ENCODE results near the gene FTCD.

Gene FTCD

DNA sequence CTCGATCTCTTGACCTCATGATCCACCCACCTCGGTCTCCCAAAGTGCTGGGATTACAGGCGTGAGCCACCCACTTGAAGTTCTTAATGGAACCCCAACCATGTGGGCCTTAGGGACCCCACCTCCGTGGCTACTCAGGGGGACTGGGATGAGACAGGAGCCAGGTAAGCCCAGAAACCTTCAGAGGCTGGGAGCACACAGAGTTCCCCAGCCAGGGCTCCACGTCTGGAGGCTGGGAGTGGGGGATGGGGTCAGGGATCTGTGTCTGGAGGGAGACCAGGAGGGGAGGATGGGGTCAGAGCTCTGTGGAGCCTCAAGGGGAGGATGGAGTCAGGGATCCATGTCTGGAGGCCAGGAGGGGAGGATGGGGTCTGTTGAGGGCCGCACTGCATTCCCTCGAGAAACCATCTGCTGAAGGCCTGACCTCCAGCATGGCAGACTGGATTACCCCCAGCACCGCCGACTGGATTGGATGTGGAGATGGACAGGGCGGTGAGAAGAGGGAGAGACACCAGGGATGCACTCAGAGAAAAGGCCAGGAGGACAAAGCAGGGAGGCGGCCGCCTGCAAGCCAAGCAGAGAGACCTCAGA lies 2.1 kb upstream of the FTCD start:
- Mint-ChIP-seq H3K4me1 (no peaks in the 10 kb centered on the region), H3K36me3 (peaks cover 3 to 4% of the 10 kb centered on the region in 2 donors), H3K9me3 (no peaks in the 10 kb centered on the region), H3K27ac (no peak overlapping the region), H3K4me3 (no peak overlapping the region), H3K27me3 (no peaks in the 10 kb centered on the region)
- DNase-seq: no peak
- no peak for ATAC-seq (replicated peaks)

DNA sequence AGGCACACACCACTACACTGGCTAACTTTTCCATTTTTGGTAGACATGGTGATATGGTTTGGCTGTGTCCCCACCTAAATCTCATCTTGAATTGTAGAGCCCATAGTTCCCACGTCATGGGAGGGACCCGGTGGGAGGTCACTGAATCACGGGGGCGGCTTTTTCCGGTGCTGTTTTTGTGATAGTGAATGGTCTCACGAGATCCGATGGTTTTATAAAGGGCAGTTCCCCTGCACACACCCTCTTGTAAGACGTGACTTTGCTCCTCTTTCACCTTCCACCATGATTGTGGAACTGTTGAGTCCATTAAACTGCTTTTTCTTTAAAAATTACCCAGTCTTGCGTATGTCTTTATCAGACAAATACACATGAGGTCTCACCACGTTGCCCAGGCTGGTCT lies 1.3 kb upstream of the FTCD start:
- ATAC-seq (replicated peaks) (no peak), DNase-seq (no peak)
- no peak overlapping the region for H3K27ac Mint-ChIP-seq
- no peaks in the 10 kb centered on the region for H3K27me3 Mint-ChIP-seq
- H3K9me3 Mint-ChIP-seq: no peaks in the 10 kb centered on the region
- no peaks in the 10 kb centered on the region for H3K4me1 Mint-ChIP-seq
- H3K36me3 Mint-ChIP-seq: peaks cover 2 to 3% of the 10 kb centered on the region in 2 donors
- no peak overlapping the region for H3K4me3 Mint-ChIP-seq

DNA sequence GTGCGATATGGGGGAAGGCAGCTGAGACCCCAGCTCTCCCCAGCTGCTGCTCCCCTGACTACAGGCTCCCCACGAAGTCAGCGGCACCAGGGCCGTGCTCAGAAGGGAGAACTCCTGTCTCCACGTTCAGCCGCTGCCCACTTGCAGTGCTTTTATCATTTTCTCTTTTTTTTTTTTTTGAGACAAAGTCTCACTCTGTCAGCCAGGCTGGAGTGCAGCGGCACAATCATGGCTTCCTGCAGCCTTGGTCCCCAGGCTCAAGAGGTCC lies 933 bp upstream of the FTCD start:
- no peaks in the 10 kb centered on the region for H3K4me1 Mint-ChIP-seq
- no peaks in the 10 kb centered on the region for H3K9me3 Mint-ChIP-seq
- H3K27ac Mint-ChIP-seq: no peak overlapping the region
- H3K36me3 Mint-ChIP-seq: peaks cover 2 to 3% of the 10 kb centered on the region in 2 donors
- no peak overlapping the region for H3K4me3 Mint-ChIP-seq
- DNase-seq: no peak
- no peak for ATAC-seq (replicated peaks)
- no peaks in the 10 kb centered on the region for H3K27me3 Mint-ChIP-seq

DNA sequence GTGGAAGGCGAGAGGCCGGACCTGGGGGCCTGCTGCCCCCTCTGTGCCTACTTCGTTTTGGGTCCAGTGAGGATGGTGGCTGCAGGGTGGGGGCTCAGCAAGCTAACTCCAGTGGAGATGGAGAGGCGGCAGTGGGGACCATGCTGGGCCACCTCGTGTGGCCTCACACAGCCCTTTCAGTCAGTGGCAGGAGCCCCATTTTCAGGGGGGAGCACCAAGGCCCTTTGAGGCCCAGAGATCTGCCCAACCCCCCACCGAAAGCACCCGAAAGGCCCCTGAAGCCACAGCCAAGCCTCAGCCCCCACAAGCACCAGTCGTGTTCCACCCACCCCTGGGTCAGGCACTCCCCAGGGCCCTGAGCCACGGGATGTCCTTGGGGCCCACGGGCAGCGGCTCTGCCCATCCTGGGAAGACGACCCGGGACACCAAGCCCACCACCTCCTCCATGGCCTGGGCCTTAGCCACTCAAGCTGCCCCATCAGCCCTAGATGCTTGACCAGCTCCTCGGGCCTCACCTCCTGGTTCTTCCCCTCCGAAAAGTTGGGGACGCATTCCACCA lies 345 bp downstream of the FTCD start:
- no peak overlapping the region for H3K27ac Mint-ChIP-seq
- no peaks in the 10 kb centered on the region for H3K4me1 Mint-ChIP-seq
- no peaks in the 10 kb centered on the region for H3K9me3 Mint-ChIP-seq
- no peak overlapping the region for H3K4me3 Mint-ChIP-seq
- ATAC-seq (replicated peaks) (no peak), DNase-seq (no peak)
- no peaks in the 10 kb centered on the region for H3K27me3 Mint-ChIP-seq
- H3K36me3 Mint-ChIP-seq: peaks cover 2 to 3% of the 10 kb centered on the region in 2 donors

DNA sequence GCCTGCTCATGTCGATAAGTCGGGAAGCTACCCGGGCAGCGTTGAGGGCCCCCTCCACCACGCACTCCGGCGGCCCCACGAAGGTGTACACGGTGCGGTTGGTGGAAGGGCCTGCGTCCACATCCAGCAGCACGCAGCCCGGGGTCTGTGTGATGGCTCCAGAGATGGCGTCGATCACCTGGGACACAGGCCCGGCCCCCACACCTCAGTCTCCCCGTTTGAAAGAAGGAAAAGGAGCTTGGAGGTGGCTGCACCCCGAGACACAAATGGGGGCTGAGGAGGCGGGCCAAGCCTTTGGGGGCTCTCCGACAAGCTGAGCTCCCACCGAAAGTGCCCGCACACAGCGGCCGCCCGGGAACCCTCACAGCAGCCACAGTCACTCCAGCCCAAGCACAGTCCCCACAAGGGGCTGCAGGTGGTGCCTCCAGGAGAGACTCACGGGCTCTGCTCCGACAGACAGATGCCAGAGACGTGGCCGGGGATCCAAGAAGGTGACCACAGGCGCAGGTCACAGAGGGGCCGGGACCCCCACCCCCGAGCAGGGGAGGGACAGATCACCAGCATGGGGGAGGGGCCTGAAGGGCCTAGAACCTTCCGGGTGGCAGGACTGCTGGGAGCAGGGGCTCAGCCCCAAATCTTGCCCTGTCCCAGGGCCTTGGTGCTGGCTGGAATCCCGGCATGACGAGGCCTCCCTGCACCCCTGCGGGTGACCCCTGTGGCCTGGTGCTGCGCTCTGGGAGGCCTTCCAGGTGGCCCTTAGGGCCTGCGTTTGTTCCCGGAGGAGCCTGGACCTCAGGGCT lies 1.0 kb downstream of the FTCD start:
- DNase-seq: no peak
- no peaks in the 10 kb centered on the region for H3K27me3 Mint-ChIP-seq

DNA sequence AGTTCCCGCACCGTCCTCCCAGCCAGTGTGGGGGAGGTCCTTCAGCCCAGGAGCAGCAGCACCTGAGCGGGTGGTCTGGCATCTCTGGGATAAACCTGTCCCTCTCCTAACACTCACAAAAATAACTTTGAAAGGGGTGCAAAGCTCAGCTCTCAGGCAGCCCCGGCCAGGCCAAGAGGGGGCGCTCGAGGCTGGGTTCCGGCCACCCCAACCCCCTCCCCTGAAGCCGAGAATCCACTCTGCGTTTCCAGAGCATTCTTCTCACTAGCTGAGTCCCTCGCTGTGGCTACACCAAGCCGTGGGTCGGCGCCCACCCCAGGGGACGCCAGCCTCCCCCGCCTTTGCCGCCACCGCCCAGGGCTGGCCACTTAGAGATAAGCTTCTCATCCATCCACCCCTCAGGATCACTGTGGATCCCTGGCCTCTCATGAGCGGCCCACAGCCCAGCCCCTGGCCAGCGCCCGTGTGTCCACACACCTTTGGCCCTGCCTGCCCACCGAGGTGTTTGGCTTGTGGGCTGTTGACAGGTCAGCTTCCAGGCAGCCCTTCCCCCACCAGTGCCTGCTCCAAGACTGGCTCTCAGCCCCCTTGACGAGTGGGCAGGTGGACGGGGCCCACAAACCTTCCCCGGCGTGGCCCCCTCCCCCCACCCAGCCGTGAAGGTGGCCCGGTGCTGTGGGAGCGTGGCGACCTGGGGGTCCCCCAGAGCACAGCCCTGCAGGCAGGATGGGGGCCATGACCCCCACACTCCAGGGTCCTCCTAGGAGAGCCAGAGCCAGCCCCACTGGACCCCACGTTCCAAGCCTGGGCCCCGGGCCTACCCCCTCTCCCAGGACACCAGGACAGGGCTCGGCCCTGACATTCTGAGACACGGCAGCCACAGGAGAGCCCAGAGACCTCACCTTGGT lies 1.9 kb downstream of the FTCD start:
- H3K4me1 Mint-ChIP-seq: no peaks in the 10 kb centered on the region
- H3K36me3 Mint-ChIP-seq: peaks cover 2 to 3% of the 10 kb centered on the region in 2 donors
- H3K27me3 Mint-ChIP-seq: no peaks in the 10 kb centered on the region
- DNase-seq: no peak
- H3K4me3 Mint-ChIP-seq: no peak overlapping the region
- peak; percentile 62 to 67 for ATAC-seq (replicated peaks)
- no peaks in the 10 kb centered on the region for H3K9me3 Mint-ChIP-seq
- H3K27ac Mint-ChIP-seq: no peak overlapping the region

More for the DNA sequence above, 1.0 kb downstream of the FTCD start:
- peaks cover 2 to 3% of the 10 kb centered on the region in 2 donors for H3K36me3 Mint-ChIP-seq
- ATAC-seq (replicated peaks): no peak
- H3K4me3 Mint-ChIP-seq: no peak overlapping the region
- no peaks in the 10 kb centered on the region for H3K9me3 Mint-ChIP-seq
- H3K4me1 Mint-ChIP-seq: no peaks in the 10 kb centered on the region
- H3K27ac Mint-ChIP-seq: no peak overlapping the region

DNA sequence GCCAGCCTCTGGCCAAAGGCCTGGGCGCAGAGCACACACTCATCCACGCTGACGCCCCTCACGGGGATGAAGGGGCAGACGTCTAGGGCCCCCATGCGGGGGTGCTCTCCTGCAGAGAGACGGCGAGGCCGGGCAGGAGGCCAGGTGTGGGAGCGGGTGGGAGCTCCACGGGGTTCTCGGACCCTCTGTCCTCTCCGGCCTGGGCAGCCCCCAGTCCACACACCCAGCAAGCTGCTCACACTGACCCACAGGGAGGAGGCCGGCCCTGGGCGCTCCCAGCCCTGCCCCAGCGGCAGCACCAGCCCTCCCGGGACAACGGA lies 2.5 kb downstream of the FTCD start:
- H3K36me3 Mint-ChIP-seq: peaks cover 2 to 3% of the 10 kb centered on the region in 2 donors
- no peak for DNase-seq
- no peaks in the 10 kb centered on the region for H3K27me3 Mint-ChIP-seq
- no peaks in the 10 kb centered on the region for H3K9me3 Mint-ChIP-seq
- H3K27ac Mint-ChIP-seq: no peak overlapping the region
- ATAC-seq (replicated peaks): peak in 1 of 2 donors; percentile 22
- H3K4me1 Mint-ChIP-seq: no peaks in the 10 kb centered on the region
- H3K4me3 Mint-ChIP-seq: no peak overlapping the region

DNA sequence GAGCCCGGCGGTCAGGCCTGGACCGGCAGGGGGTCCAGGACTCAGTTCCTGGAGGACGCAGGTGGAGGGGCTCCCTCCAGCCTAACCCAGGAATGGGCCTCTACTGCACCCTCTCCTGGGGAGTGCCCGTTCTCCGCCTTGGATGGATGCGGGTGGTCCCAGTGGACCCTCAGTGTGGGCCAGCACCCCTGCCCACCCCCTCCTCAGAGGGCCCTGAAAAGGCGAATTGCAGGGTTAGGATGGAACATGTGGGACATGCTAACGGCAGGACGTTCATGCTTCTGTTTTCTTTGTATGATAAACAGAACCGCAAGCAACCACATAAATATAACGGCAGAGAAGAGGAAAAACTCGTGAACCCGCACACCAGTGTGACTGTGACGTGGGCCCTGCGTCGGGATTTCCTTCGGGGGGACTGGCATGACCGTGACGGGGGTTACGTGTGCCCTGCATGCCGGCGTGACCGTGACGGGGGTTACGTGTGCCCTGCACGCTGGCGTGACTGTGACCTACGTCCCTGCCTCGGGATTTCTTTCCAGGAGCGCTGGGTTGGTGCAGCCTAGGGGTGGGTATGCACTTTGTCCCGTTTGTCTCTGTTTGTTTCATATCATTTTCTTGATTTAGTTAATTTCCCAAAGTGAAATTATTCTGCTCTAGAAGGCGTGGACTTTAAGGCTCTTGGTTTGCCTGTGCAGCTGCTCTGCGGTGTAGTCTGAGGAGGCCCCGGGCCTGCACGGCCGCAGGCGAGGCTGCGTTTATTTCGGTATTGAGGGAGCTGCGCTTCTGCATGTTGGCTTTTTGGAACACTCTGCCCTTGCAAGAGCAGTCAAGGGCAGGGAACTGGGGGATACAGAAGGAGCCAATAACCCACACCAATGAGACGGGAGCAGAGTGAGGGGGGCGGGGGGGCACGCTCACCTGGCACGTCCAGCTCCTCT lies 3.1 kb downstream of the FTCD start:
- H3K9me3 Mint-ChIP-seq: no peaks in the 10 kb centered on the region
- no peaks in the 10 kb centered on the region for H3K27me3 Mint-ChIP-seq
- ATAC-seq (replicated peaks) (no peak), DNase-seq (no peak)
- H3K27ac Mint-ChIP-seq: no peak overlapping the region
- H3K4me1 Mint-ChIP-seq: no peaks in the 10 kb centered on the region
- no peak overlapping the region for H3K4me3 Mint-ChIP-seq
- no peaks in the 10 kb centered on the region for H3K36me3 Mint-ChIP-seq

DNA sequence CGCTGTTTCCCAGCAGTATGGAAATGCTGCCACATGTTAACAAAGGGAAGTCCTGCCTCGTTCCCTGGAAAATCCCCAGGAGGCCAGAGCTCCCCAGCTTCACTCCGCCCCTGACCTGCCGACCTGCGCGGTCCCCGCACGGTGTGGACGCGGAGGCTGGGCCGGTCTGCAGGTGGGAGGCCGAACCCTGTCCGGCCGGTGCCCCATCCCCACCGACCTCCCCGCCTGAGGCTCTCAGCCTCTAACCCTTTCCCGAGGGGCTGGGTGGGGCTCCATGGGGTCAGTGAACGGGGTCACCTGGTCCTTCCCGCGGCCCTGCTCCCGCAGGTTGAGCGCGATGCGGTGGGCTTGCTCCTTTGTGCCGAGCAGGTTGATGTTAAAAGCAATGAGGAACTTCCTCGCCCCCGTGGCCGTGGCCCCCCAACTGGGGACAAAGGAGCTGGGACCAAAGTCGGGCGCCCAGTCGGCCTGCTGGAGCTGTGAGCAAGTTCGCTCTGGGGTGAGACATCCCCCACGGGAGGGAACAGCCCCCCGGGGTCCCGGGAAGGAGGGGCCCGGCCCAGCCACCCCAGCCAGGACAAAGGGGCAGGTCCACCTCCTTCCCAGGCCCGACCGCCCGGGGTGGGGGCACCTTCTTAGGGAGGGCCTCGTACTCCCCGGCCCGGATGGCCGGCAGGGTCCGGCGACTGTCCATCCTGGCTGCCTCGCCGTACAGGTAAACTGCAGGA lies 4.0 kb downstream of the FTCD start:
- Mint-ChIP-seq H3K27ac (no peak overlapping the region), H3K4me1 (no peaks in the 10 kb centered on the region), H3K36me3 (no peaks in the 10 kb centered on the region), H3K27me3 (peaks cover 0 to 4% of the 10 kb centered on the region in 2 donors), H3K9me3 (no peaks in the 10 kb centered on the region), H3K4me3 (no peak overlapping the region)
- ATAC-seq (replicated peaks): no peak
- DNase-seq: no peak

DNA sequence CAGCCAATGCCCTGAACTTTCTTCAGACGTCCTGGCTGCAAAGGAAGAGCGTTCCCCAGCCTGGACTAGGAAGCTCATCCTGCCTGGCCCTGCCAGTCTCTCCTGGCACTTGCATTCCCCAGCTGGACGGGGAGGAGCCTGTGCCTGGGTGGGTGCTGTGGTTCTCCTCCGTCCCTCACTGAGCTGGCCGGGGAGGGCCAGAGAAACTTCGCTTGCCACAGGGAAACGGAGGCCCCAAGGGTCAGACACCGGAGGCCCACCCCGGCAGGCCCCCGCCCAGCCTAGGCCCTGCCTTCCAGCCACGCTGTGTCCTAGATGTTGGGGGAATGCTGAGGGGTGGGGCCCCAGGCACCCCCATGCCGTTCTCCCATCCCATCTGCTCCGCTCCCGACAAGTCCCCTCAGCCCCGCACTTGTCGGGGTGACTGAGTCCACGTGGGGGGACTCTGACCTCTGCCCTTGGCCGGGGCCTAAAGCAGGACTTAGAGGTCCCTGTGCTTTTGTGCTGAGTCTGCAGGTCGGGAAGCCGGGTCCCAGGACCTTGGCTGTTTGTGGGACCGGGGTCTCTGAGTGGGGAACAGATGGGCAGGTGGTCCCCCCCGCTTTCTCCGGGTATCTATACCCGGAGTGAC lies 4.8 kb downstream of the FTCD start:
- ATAC-seq (replicated peaks) (no peak), DNase-seq (no peak)
- no peaks in the 10 kb centered on the region for H3K9me3 Mint-ChIP-seq
- no peaks in the 10 kb centered on the region for H3K4me1 Mint-ChIP-seq
- peaks cover 0 to 5% of the 10 kb centered on the region in 2 donors for H3K27me3 Mint-ChIP-seq
- H3K36me3 Mint-ChIP-seq: no peaks in the 10 kb centered on the region
- no peak overlapping the region for H3K4me3 Mint-ChIP-seq
- no peak overlapping the region for H3K27ac Mint-ChIP-seq

DNA sequence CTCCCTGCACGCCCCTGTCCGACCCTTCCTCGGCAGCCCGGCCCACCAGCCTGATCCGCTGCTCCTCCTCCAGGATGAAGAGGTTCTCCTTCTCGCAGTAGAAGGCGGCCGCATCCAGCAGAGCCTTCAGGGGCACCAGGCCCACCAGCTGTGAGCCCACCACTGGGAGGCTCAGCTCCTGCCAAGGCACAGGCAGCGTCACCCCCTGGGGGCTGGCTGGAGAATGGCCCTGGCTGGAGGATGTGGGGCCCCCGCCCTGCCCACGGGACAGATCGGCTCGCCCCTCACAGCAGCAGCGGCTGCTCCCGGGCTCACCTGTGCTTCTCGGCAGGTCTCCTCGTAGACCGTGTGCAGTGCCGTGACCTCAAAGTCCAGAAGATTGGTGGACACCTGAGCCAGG lies 5.3 kb downstream of the FTCD start:
- Mint-ChIP-seq H3K36me3 (no peaks in the 10 kb centered on the region), H3K9me3 (no peaks in the 10 kb centered on the region), H3K27ac (no peak overlapping the region), H3K4me1 (no peaks in the 10 kb centered on the region), H3K4me3 (no peak overlapping the region), H3K27me3 (peaks cover 0 to 5% of the 10 kb centered on the region in 2 donors)
- DNase-seq (no peak), ATAC-seq (replicated peaks) (no peak)

DNA sequence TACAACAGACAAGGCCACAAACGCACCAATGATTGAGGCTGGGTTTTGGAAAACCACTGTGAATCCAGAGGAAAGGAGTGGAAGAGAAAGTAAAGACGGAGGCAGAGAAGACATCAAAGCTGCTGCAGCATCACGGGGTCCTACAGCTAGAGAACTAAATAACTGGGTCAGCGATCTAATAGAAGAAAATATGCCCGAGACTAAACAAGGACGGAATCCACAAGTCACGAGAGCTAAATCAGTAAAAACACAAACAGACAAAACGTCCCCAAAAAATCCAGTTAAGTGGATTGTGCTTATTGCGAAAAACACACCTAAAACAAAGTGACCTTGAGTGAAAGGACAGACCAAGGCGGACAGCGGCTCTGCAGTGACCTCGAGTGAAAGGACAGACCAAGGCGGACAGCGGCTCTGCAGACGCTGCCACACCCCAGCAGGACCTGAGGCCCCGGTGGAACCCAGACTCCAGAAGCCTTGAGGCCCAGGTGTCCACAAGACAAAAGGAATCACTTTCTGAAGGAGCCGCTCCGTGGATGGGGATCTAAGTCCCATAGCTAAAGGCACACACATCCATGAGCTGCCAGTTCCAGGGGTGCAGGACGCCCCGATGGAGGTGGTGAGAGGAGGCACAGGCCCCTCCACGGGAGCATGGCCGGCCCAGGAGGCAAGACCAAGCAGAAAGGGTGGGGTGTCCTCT lies 6.0 kb downstream of the FTCD start:
- peaks cover 3 to 5% of the 10 kb centered on the region in 2 donors for H3K27me3 Mint-ChIP-seq
- H3K36me3 Mint-ChIP-seq: no peaks in the 10 kb centered on the region
- H3K27ac Mint-ChIP-seq: no peak overlapping the region
- H3K9me3 Mint-ChIP-seq: no peaks in the 10 kb centered on the region
- ATAC-seq (replicated peaks) (no peak), DNase-seq (no peak)
- no peaks in the 10 kb centered on the region for H3K4me1 Mint-ChIP-seq
- no peak overlapping the region for H3K4me3 Mint-ChIP-seq

Data from stimulated activated naive B cell treated with anti-CD40 and anti-IgM and Interleukin-4, amounts not matched to agents 10 μg/mL and 1 μg/mL and 100 μg/mL, for 72 hours (primary cell).